Liver (tissue), 9 donors: Measurements from ENCODE around the gene BRAF. TPM values are rescaled to one million over a fixed set of nuclear protein-coding genes. Genes with fewer than 3 reads are reported as not detected.

Source experiments
- DNase-seq: peaks from one replicate; pipeline ENCODE4 v3.0.0-alpha.2; 2017; ENCODE audit warnings: low spot score
- H3K27ac ChIP-seq, 2 donors: one replicate each; pipeline ENCODE4 v1.7.0; 2013; ENCODE audit warnings: inconsistent platforms in 2 of 2, low read length in 2 of 2, control low read depth in 1 of 2, low read depth in 1 of 2, mild to moderate bottlenecking in 1 of 2
- H3K27me3 ChIP-seq, 4 donors: one replicate each; pipeline versions ENCODE4 v1.6.1 to v1.7.0; 2013; ENCODE audit warnings: low read length in 3 of 4, inconsistent platforms in 1 of 4, mild to moderate bottlenecking in 1 of 4, moderate library complexity in 1 of 4; ENCODE audit not compliant: control insufficient read depth in 4 of 4, insufficient read depth in 4 of 4
- H3K36me3 ChIP-seq, 4 donors: one replicate each; pipeline versions ENCODE4 v1.6.1 to v1.7.0; 2013; ENCODE audit warnings: low read length in 3 of 4, mild to moderate bottlenecking in 3 of 4, low read depth in 1 of 4, moderate library complexity in 1 of 4; ENCODE audit not compliant: control insufficient read depth in 4 of 4, insufficient read depth in 3 of 4
- H3K4me1 ChIP-seq, 4 donors: one replicate each; pipeline versions ENCODE4 v1.6.1 to v1.7.0; 2013; ENCODE audit warnings: low read length in 3 of 4, mild to moderate bottlenecking in 3 of 4, moderate library complexity in 1 of 4; ENCODE audit not compliant: control insufficient read depth in 4 of 4, insufficient read depth in 4 of 4
- H3K4me3 ChIP-seq, 3 donors: one replicate each; pipeline versions ENCODE4 v1.6.1 to v1.7.0; 2013; ENCODE audit warnings: low read length in 3 of 3, control low read depth in 1 of 3, low read depth in 1 of 3, mild to moderate bottlenecking in 1 of 3
- H3K9ac ChIP-seq, 2 donors: one replicate each; pipeline ENCODE4 v1.7.0; 2013; ENCODE audit warnings: low read length in 2 of 2, mild to moderate bottlenecking in 2 of 2, moderate library complexity in 2 of 2, control low read depth in 1 of 2, low read depth in 1 of 2
- H3K9me3 ChIP-seq, 4 donors: one replicate each; pipeline versions ENCODE4 v1.6.1 to v1.7.0; 2013; ENCODE audit warnings: low read length in 3 of 4; ENCODE audit not compliant: control insufficient read depth in 4 of 4
- EGR1 ChIP-seq, 2 donors: IDR thresholded peaks; 2 replicates each; pipeline ENCODE4 v1.6.1; 2016 to 2018; ENCODE audit warnings: antibody characterized with exemption in 2 of 2, low read depth in 2 of 2
- FOXA1 ChIP-seq: IDR thresholded peaks from 2 replicates; pipeline ENCODE4 v1.6.1; 2016; ENCODE audit warnings: antibody characterized with exemption
- FOXA2 ChIP-seq: IDR thresholded peaks from 2 replicates; pipeline ENCODE4 v1.6.1; 2016; ENCODE audit warnings: antibody characterized with exemption
- GABPA ChIP-seq, 2 donors: IDR thresholded peaks in 1 of 2; conservative IDR thresholded peaks in 1 of 2; 2 replicates each; pipeline ENCODE4 v1.6.1; 2016; ENCODE audit warnings: antibody characterized with exemption in 2 of 2, mild to moderate bottlenecking in 1 of 2, moderate library complexity in 1 of 2
- HNF4A ChIP-seq, 2 donors: conservative IDR thresholded peaks; 2 replicates each; pipeline ENCODE4 v1.6.1; 2016; ENCODE audit warnings: antibody characterized with exemption in 2 of 2, mild to moderate bottlenecking in 2 of 2
- HNF4G ChIP-seq: IDR thresholded peaks from 2 replicates; pipeline ENCODE4 v1.6.1; 2016; ENCODE audit warnings: antibody characterized with exemption
- JUND ChIP-seq, 2 donors: IDR thresholded peaks; 2 replicates each; pipeline ENCODE4 v1.6.1; 2016; ENCODE audit warnings: antibody characterized with exemption in 2 of 2
- NR2F2 ChIP-seq: IDR thresholded peaks from 2 replicates; pipeline ENCODE4 v1.6.1; 2016; ENCODE audit warnings: antibody characterized with exemption
- RAD21 ChIP-seq, 2 donors: IDR thresholded peaks; 2 replicates each; pipeline ENCODE4 v1.6.1; 2016; ENCODE audit warnings: antibody characterized with exemption in 2 of 2, mild to moderate bottlenecking in 2 of 2
- RXRA ChIP-seq, 2 donors: IDR thresholded peaks; 2 replicates each; pipeline ENCODE4 v1.6.1; 2017 to 2018; ENCODE audit warnings: antibody characterized with exemption in 2 of 2, mild to moderate bottlenecking in 1 of 2
- SP1 ChIP-seq: IDR thresholded peaks from 2 replicates; pipeline ENCODE4 v1.6.1; 2018; ENCODE audit warnings: antibody characterized with exemption, mild to moderate bottlenecking
- TAF1 ChIP-seq: conservative IDR thresholded peaks from 2 replicates; pipeline ENCODE4 v1.6.1; 2016; ENCODE audit warnings: antibody characterized with exemption, mild to moderate bottlenecking
- WGBS: extraction: QIAGEN DNeasy Blood & Tissue Kit; methylation state at CpG from one replicate; pipeline ENCODE4 v1.1.7; 2013; 5-methylcytosine and 5-hydroxymethylcytosine counted together
- polyA plus RNA-seq, 2 donors: library from polyadenylated mRNA; stranded (reverse) in 1 of 2; unstranded in 1 of 2; fragments of 200-250 nt in 1 of 2; fragments of >200 nt in 1 of 2; fragmentation: Nextera tagmentation in 1 of 2; extraction: Ambion mirVana in 1 of 2; gene quantifications; one replicate each; pipeline versions ENCODE4 v1.2.1 to v1.2.3, GENCODE V29; 2013 to 2015
- total RNA-seq, 2 donors: library from RNA; depleted of rRNA; stranded (reverse); fragments of >200 nt; gene quantifications; one replicate each; pipeline ENCODE4 v1.2.3, GENCODE V29; 2014
- TF ChIP-seq, protein P1 (sequence below): IDR thresholded peaks from 2 replicates; pipeline ENCODE4 v1.6.1; 2016; ENCODE audit warnings: antibody characterized with exemption
- TF ChIP-seq, protein P2 (sequence below): IDR thresholded peaks from 2 replicates; pipeline ENCODE4 v1.6.1; 2016; ENCODE audit warnings: antibody characterized with exemption, mild to moderate bottlenecking
- TF ChIP-seq, protein P3 (sequence below): IDR thresholded peaks from 2 replicates; pipeline ENCODE4 v1.6.1; 2016; ENCODE audit warnings: antibody characterized with exemption
- TF ChIP-seq, protein P4 (sequence below): IDR thresholded peaks from 2 replicates; pipeline ENCODE4 v1.6.1; 2016; ENCODE audit warnings: antibody characterized with exemption
- donor health status: healthy.
- donor health status: healthy.
- donor health status: healthy.
- donor health status: healthy.
- donor health status: healthy.

Gene BRAF
- total and polyA plus RNA-seq, 4 donors, result 2.6 to 21.9 (median 14.0) TPM

DNA sequence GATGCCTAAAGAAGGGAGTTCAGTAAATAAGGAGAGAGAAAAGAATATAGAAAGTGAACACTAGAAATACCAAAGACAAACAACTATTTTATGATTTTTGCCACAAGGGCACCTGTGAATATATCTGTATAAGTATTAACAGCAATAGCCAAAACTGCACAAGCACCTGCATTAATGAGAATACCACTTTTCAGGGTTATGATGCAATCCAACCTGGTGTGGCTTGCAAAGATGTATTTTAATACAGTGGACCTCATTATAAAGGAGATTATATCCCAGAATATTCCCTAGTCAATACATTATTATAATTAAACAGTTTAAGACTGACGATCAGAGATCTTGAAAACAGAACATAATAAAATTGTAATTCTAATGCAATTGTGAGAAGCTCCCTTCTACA is 4.0 kb downstream of the BRAF start:
- Histone ChIP-seq H3K36me3 (no peaks in the 10 kb centered on the region), H3K4me3 (no peak overlapping the region), H3K9ac (no peak overlapping the region), H3K9me3 (no peaks in the 10 kb centered on the region), H3K27me3 (no peaks in the 10 kb centered on the region), H3K27ac (no peak overlapping the region), H3K4me1 (peaks cover 5 to 33% (median 21%) of the 10 kb centered on the region in 4 donors)
- no peak for TF ChIP-seq JUND (IDR thresholded peaks at IDR 0.05)
- TF ChIP-seq FOXA2, result no peak
- TF ChIP-seq, protein P1, sequence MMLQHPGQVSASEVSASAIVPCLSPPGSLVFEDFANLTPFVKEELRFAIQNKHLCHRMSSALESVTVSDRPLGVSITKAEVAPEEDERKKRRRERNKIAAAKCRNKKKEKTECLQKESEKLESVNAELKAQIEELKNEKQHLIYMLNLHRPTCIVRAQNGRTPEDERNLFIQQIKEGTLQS, result no peak
- TF ChIP-seq HNF4A (conservative IDR thresholded peaks at IDR 0.05), result no peak
- TF ChIP-seq SP1, result no peak
- TF ChIP-seq, protein P2, sequence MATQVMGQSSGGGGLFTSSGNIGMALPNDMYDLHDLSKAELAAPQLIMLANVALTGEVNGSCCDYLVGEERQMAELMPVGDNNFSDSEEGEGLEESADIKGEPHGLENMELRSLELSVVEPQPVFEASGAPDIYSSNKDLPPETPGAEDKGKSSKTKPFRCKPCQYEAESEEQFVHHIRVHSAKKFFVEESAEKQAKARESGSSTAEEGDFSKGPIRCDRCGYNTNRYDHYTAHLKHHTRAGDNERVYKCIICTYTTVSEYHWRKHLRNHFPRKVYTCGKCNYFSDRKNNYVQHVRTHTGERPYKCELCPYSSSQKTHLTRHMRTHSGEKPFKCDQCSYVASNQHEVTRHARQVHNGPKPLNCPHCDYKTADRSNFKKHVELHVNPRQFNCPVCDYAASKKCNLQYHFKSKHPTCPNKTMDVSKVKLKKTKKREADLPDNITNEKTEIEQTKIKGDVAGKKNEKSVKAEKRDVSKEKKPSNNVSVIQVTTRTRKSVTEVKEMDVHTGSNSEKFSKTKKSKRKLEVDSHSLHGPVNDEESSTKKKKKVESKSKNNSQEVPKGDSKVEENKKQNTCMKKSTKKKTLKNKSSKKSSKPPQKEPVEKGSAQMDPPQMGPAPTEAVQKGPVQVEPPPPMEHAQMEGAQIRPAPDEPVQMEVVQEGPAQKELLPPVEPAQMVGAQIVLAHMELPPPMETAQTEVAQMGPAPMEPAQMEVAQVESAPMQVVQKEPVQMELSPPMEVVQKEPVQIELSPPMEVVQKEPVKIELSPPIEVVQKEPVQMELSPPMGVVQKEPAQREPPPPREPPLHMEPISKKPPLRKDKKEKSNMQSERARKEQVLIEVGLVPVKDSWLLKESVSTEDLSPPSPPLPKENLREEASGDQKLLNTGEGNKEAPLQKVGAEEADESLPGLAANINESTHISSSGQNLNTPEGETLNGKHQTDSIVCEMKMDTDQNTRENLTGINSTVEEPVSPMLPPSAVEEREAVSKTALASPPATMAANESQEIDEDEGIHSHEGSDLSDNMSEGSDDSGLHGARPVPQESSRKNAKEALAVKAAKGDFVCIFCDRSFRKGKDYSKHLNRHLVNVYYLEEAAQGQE, result no peak
- TF ChIP-seq TAF1, result no peak
- no peak for TF ChIP-seq RXRA (IDR thresholded peaks at IDR 0.05)
- no peak for DNase-seq
- 92% methylated on average over 1 of the region's 1 CpG for WGBS

DNA sequence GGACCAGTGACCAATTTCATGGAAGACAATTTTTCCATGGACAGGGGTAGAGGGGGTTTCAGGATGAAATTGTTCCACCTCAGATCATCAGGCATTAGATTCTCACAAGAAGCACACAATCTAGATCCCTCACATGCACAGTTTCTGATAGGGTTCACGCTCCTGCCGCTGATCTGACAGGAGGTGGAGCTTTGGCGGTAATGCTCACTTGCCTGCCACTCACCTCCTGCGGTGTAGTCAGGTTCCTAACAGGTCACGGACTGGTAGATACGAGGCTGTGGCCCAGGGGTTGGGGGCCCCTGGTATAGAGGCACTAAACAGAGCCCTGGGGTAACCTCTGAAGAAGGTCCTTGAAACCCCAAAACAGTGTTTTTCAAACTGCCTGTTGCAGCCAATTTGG is 6.5 kb downstream of the BRAF start:
- Histone ChIP-seq H3K9me3 (no peaks in the 10 kb centered on the region), H3K4me3 (no peak overlapping the region), H3K27ac (no peak overlapping the region), H3K36me3 (no peaks in the 10 kb centered on the region), H3K4me1 (peaks cover 4 to 32% (median 18%) of the 10 kb centered on the region in 4 donors), H3K27me3 (no peaks in the 10 kb centered on the region), H3K9ac (no peak overlapping the region)
- TF ChIP-seq EGR1 (IDR thresholded peaks at IDR 0.05; ENCODE audit: low read depth in 2 of 2) (no peak), HNF4G (no peak), HNF4A (conservative IDR thresholded peaks at IDR 0.05) (no peak), FOXA1 (no peak), GABPA (IDR thresholded peaks at IDR 0.05 in 1 of 2, conservative IDR thresholded peaks at IDR 0.05 in 1 of 2) (no peak), SP1 (no peak), RAD21 (IDR thresholded peaks at IDR 0.05) (no peak), NR2F2 (no peak), RXRA (IDR thresholded peaks at IDR 0.05) (no peak), FOXA2 (no peak)
- TF ChIP-seq, protein P3, sequence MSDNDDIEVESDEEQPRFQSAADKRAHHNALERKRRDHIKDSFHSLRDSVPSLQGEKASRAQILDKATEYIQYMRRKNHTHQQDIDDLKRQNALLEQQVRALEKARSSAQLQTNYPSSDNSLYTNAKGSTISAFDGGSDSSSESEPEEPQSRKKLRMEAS, result no peak
- TF ChIP-seq, protein P2, result no peak
- TF ChIP-seq, protein P1, result no peak
- TF ChIP-seq, protein P4, sequence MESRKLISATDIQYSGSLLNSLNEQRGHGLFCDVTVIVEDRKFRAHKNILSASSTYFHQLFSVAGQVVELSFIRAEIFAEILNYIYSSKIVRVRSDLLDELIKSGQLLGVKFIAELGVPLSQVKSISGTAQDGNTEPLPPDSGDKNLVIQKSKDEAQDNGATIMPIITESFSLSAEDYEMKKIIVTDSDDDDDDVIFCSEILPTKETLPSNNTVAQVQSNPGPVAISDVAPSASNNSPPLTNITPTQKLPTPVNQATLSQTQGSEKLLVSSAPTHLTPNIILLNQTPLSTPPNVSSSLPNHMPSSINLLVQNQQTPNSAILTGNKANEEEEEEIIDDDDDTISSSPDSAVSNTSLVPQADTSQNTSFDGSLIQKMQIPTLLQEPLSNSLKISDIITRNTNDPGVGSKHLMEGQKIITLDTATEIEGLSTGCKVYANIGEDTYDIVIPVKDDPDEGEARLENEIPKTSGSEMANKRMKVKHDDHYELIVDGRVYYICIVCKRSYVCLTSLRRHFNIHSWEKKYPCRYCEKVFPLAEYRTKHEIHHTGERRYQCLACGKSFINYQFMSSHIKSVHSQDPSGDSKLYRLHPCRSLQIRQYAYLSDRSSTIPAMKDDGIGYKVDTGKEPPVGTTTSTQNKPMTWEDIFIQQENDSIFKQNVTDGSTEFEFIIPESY, result no peak
- 97% methylated on average over 6 of the region's 6 CpGs for WGBS
- no peak for DNase-seq
